Measurements from ENCODE around the gene IL31. TPM values are rescaled to one million over a fixed set of nuclear protein-coding genes. Genes with fewer than 3 reads are reported as not detected.
A peak's percentile ranks its signal among the peaks of the same experiment; 100 is the strongest.
"Not testable (repeated sequence)": the region's sequence is repeated elsewhere in the genome, so short reads cannot be mapped to it uniquely, and the experiment has no call there.

Gene IL31
- polyA plus RNA-seq, 10 donors = not detected

- no peak for DNase-seq
Measured at GRCh38 chr12:122192441-122192840, 18.4 kb upstream of the IL31 start.

- DNase-seq = peak in 1 of 3 donors; percentile 21
Measured at GRCh38 chr12:122190842-122191668, 17.0 kb upstream of the IL31 start.

DNA sequence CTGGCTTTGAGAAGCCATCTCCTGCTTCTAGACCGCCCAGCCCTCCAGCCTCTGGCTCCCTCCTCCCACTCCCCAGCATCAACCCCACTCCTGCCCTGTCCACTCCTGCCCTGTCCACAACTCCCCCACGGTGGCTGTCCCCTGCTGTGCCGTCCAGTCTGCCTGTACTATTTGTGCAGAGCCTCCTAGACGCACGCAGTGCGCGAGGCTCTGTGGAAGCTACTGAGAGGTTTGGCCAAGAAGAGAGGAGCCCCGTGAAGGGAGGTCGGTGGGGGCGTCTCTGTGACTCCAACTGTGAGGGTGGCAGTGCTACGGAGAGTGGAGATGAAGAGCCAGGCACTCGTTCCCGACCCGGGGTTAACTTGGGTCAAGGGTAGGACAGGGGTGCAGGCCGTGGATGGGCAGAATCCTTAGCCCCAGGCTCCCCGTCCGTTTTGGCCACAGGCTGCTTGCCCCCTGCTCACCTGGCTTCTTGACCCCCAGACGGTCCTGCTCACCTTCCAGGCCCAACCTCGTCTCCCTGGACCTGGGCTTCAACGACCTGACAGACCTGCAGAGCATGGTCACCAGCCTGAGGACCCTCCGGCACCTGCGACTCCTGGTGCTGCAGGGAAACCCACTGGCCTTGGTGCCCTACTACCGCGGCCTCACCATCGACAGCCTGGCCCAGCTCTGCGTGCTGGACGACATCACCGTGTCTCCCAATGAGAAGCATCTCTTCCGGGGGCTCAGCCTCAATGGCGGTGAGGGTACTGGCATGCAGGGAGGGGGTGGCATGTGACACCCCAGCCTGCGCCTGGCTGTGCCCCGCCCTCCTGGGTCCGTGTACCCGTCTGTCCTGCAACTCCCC is 15.8 kb upstream of the IL31 start:
- no peak for DNase-seq

- no peak for DNase-seq
Measured at GRCh38 chr12:122187466-122187865, 13.4 kb upstream of the IL31 start.

DNA sequence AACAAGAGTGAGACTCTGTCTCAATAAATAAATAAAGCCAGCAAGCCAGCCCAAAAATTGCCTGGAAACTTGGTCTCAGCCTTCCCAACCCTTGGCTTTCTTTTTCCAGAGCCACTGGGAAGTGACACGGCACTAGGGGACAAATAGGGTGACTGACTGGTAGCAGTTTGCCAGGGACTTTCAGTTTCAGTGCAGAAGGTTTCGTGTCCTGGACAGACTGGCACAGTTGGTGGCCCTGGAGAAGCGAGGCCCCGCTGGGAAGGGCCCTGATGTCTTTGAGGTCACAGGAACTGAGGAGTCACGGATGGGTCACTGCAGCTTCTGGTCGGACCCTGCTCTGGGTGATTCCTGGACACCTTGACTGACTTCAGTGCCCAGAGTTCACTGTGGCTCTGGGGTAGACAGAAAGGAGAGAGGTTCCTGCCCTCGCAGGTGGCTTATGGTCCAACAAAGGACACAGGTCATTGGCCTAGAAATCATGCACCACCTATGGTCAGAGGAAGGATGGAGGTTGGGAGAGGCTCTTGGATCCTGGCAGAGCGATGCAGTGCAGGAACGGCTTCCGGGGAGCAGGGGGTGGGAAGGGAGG is 11.6 kb upstream of the IL31 start:
- DNase-seq = no peak

DNA sequence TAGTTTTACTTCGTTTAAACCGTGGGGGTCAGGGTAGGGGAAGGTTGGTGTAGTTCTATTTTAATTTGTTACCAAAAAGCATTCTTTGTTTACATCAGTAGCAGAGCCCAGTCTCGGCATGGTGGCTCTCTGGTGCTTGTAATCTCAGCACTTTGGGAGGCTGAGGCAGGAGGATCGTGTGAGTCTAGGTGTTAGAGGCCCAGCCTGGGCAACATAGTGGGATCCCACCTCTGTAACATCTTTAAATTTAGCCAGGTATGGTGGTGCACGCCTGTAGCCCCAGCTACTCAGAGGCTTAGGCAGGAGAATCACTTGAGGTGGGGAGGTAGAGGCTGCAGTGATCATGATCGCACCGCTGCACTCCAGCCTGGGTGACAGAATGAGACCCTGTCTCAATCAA is 11.1 kb upstream of the IL31 start:
- no peak for DNase-seq

DNA sequence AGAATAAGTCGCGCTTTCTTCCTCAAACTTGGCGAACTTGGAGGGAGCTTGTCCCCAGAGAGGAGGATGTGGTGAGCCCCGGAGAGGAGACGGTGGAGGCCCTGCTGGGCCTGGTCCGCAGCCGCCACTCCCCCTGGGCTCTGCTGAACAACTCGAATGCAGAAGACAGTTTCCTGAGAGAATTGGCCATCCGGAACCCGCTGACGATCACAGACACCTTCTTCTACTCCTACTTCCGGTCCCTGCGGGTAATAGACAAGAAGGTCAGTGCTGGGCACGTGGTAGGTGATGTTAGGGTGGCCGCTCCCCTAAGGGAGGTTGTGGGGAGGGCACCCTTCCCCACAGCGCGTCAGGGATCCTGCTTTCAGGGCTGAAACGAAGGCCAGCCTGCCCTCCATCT is 10.5 kb upstream of the IL31 start:
- no peak for DNase-seq

DNA sequence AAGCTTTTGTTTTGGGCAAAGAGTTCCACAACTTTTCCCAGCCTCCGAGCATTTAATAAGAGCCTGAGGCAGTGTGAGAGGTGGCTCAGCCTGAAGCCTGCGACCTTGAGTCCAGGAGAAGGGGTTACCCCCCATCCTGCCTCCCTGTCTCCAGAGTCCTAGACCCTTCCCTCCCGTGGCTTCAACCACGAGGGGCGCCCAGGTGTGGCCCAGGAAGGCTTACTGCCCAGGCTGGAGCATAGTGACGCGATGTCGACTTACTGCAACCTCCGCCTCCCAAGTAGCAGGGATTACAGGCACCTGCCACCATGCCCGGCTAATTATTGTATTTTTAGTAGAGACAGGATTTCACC is 9.5 kb upstream of the IL31 start:
- DNase-seq = no peak

GRCh38 chr12:122182887-122183587 is 9.0 kb upstream of the IL31 start, which contains the start of gene LRRC43:
Gene LRRC43, plus strand, starts transcription at chr12:122183123. Its CDS starts 22 bp downstream, at chr12:122183145.
- DNase-seq = peak in 2 of 3 donors; percentile 44 to 64

DNA sequence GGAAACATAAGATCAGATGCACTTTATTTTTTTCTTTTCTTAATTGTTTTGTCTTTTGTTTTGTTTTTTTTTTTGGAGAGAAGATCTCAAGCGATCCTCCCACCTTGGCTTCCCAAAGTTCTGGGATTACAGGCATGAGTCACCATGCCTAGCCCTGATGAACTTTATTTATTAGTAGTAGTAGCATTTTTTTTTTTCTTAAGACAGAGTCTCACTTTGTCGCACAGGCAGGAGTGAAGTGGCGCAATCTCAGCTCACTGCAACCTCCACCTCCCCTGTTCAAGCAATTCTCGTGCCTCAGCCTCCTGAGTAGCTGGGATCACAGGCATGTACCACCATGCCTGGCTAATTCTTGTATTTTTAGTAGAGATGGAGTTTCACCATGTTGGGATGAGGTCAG is 2.5 kb upstream of the IL31 start:
- DNase-seq = not testable (repeated sequence)

GRCh38 chr12:122172262-122172939 is 1.6 kb downstream of the IL31 start:
- no peak for DNase-seq

- no peak for DNase-seq
Measured at GRCh38 chr12:122171399-122171798, 2.6 kb downstream of the IL31 start.

- DNase-seq = no peak
Measured at GRCh38 chr12:122168492-122168891, 5.5 kb downstream of the IL31 start.

GRCh38 chr12:122167356-122167925 is 6.6 kb downstream of the IL31 start:
- DNase-seq = no peak

GRCh38 chr12:122166422-122167349 is 7.3 kb downstream of the IL31 start:
- no peak for DNase-seq

DNA sequence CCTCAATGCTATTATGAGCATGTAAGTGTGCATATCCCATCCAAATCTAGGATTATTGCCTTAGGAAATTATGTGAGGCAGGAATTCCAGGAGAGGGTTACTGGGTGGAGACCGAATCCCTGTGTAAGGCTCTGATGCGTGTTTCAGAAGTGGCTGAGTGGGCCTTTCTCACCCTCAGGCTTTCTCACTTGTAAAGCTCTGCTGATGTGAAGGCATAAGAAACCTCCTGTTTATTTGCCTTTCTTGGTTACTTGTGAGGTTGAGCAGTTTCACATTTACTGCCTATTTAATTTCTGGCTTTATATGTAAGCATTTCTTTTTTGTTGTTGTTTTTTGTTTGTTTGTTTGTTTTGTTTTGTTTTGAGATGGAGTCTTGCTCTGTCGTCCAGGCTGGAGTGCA is 11.0 kb downstream of the IL31 start:
- no peak for DNase-seq

- no peak for DNase-seq
Measured at GRCh38 chr12:122161682-122162081, 12.3 kb downstream of the IL31 start.

- no peak for DNase-seq
Measured at GRCh38 chr12:122160761-122161160, 13.3 kb downstream of the IL31 start.

GRCh38 chr12:122159882-122160281 is 14.1 kb downstream of the IL31 start:
- no peak for DNase-seq
